ENCODE results near the gene MINDY4. TPM values are rescaled to one million over a fixed set of nuclear protein-coding genes. Genes with fewer than 3 reads are reported as not detected.
"Not testable (repeated sequence)": the region's sequence is repeated elsewhere in the genome, so short reads cannot be mapped to it uniquely, and the experiment has no call there.

MINDY4 gene
- total RNA-seq, 1 donor from 2014 or later: 2.2 TPM

- no peak for DNase-seq (ENCODE audit: low read depth, low spot score)
Measured at GRCh38 chr7:30802812-30803211, 31.6 kb downstream of the MINDY4 start.

GRCh38 chr7:30804078-30804661, 33.0 kb downstream of the MINDY4 start:
- peak; percentile 45 for DNase-seq (ENCODE audit: low read depth, low spot score)

- no peak for DNase-seq (ENCODE audit: low read depth, low spot score)
Measured at GRCh38 chr7:30805081-30805691, 34.0 kb downstream of the MINDY4 start.

- DNase-seq (ENCODE audit: low read depth, low spot score): no peak
Measured at GRCh38 chr7:30805931-30806330, 34.7 kb downstream of the MINDY4 start.

DNA sequence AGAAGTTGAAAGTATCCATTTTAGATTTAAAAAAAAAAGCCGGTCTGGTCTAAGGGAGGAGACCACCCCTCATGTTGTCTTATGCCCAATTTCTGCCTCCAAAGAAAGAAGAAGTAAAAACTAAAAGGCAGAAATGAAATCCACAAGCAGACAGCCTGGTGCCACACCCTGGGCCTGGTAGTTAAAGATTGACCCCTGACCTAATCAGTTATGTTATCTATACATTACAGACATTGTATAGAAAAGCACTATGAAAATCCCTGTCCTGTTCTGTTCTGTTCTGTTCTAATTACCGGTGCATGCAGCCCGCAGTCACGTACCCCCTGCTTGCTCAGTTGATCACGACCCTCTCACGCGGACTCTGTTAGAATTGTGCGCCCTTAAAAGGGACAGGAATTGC, 36.3 kb downstream of the MINDY4 start:
- not testable (repeated sequence) for DNase-seq (ENCODE audit: low read depth, low spot score)

- not testable (repeated sequence) for DNase-seq (ENCODE audit: low read depth, low spot score)
Measured at GRCh38 chr7:30807941-30808340, 36.7 kb downstream of the MINDY4 start.

DNA sequence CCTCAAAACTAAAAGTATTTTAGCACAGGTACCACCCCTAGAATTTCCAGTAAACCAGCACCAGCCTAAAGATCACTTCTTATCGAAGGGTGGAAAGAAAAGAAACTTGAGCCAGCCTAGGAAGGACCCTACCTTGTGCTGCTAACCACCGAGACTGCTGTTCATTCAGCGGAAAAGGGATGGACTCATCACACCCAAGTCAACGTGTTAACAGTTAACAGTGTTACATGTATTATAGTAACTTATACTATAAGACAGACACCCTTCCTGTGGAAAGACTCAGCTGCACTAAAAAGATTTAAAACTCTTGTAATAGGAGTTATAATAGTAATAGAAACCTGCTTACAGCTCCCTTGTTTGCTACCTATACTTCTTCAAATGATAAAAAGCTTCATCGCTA, 39.8 kb downstream of the MINDY4 start:
- no peak for DNase-seq (ENCODE audit: low read depth, low spot score)

DNA sequence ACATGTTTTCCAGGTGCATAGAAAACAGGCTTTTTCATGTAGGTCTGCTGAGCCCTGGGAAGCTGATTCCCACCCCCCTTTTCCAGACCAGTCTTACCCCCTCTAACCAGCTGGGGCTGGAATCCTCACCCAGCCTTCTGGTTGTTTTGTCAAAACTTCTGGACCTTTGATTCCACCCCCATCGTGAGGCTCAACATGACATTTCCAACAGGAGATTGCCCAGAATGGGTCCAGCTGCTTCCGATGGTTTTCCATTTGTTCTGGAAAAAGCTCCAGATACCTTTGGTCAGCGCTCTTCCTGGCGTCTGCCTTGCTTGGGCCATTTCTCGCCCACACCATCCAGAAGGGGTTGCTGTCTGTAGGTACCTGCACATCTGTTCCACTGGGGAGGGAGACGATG, 41.5 kb downstream of the MINDY4 start:
- DNase-seq (ENCODE audit: low read depth, low spot score): no peak

DNA sequence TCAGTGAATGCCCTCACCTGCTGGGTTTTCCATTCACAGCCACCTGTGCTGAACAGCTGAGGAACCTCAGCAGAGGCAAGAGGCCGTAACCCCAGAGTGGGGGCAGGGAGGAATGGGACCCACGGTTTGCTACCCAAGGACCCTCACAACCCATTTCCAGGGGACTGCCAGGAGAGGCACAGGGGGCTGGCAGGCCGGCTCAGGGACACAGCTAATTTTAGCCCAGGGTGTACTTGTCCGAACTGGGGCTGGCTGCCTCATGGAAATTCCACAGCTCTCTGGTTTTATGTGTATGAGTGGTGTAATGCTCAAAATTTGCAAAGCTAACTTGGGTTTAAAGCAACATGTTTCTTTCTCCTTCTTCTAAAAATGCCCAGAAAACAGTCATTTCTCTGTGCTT, 42.2 kb downstream of the MINDY4 start:
- no peak for DNase-seq (ENCODE audit: low read depth, low spot score)

- DNase-seq (ENCODE audit: low read depth, low spot score): no peak
Measured at GRCh38 chr7:30814700-30815387, 43.6 kb downstream of the MINDY4 start.

GRCh38 chr7:30815388-30815854, 44.2 kb downstream of the MINDY4 start:
- no peak for DNase-seq (ENCODE audit: low read depth, low spot score)

DNA sequence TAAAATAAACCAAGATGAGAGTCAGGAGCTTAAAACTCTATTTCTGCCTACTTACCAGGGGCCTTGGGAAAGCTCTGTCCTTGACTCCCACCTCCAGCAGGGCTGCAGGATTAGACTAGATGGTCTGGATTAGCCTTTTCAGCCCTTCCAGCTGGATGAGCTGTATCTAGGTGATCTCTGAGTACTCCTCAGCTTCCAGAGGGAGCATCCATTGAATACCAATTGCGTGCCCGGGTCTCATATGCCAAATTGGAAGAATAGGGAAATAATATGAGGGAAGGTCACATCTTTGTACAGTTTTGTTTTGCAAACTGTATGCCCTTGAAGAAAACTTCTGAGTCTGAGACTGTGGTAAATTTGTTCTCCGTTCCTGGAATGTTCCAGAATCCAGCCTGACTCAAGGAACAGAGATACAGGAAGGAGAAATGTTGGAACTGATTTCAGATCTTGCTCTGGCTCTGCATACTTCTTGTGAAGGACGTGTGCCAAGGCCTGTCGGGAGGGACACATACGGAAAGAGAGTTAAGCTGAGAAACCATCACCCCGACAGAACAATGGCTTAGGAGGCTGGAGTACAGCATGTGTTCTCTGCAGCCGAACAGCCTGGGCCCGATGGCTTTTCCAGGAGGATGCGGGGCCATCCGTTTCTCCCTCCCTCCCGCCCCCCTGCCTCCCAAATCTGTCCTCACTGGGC, 44.9 kb downstream of the MINDY4 start:
- DNase-seq (ENCODE audit: low read depth, low spot score): no peak

- DNase-seq (ENCODE audit: low read depth, low spot score): no peak
Measured at GRCh38 chr7:30816645-30817370, 45.6 kb downstream of the MINDY4 start.

- DNase-seq (ENCODE audit: low read depth, low spot score): no peak
Measured at GRCh38 chr7:30817371-30817767, 46.2 kb downstream of the MINDY4 start.

DNA sequence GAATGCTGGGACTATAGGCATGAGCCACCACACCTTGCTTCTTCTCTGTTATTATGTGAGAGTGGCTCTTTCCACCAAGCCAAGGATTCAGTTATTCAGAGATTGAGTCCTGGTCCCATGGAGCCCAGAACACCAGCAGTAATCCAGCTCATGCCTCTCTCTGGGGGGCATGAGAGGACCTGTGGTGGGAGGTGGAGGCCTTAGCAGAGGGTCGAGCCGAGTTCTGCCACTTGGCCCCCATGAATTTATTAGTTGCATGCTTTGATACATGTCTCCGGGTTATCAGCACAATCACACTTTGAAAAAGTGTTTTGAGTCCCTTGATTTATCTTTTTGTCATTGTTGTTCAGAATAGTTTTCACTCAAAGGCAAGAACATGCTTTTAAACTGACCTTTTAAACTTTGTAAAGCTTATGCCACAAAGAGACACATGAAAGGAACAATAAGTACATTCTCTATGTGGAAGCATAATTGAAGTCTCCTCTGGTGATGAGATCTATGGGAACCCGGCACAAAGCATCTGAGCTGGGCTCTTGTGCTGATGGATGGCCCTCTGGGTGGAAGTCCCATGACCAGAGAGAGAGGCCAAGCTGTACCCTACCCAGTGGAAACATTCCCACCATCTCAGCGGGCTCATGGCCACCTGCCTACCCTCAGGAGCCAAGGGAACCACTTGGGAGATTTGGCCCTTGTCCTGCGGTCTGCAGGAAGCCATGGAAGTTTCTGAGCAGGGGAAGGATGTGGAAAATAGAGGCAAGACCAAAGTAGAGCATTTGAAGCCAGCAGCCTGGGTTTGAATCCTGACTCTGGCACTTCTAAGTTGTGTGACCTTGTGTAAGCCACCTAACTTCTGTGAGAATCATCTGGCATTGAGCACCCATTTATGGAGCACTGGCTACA, 53.9 kb downstream of the MINDY4 start:
- no peak for DNase-seq (ENCODE audit: low read depth, low spot score)

- DNase-seq (ENCODE audit: low read depth, low spot score): no peak
Measured at GRCh38 chr7:30826181-30826580, 55.0 kb downstream of the MINDY4 start.

- no peak for DNase-seq (ENCODE audit: low read depth, low spot score)
Measured at GRCh38 chr7:30828591-30828990, 57.4 kb downstream of the MINDY4 start.

DNA sequence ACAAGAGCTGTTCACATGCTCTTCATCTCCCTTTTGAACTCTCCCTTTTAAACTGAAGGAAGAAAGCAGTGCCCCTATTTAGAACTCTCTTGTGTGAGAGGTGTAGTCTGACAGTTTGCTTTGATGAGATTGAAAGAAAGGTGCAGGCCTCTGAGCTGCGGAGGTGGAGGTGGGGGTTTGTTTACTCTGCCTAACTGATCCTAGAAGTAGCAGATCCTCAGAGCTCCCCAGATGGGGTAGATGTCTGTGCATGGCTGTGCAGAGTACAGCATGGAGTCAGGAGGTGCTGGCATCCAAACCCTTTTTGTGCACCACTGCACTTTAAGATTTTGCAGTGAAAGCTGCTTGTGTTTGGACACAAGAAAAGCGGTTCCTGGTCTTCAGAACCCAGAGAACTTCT, 58.3 kb downstream of the MINDY4 start:
- no peak for DNase-seq (ENCODE audit: low read depth, low spot score)

GRCh38 chr7:30831227-30831626, 60.0 kb downstream of the MINDY4 start:
- DNase-seq (ENCODE audit: low read depth, low spot score): no peak

- no peak for DNase-seq (ENCODE audit: low read depth, low spot score)
Measured at GRCh38 chr7:30831936-30832335, 60.7 kb downstream of the MINDY4 start.

All from pulmonary artery endothelial cell (primary cell).